NCI-H1436 (cell line): ENCODE results near the gene ZDHHC22.

Source experiments
- DNase-seq: peaks from one replicate; lab custom pipeline; 2025; lab: John Stamatoyannopoulos, UW

The ZDHHC22 gene

GRCh38 chr14:77103951-77104350, 37.6 kb downstream of the ZDHHC22 start:
- DNase-seq, result no peak

GRCh38 chr14:77103475-77103874, 38.1 kb downstream of the ZDHHC22 start:
- DNase-seq, result no peak

GRCh38 chr14:77102154-77102553, 39.4 kb downstream of the ZDHHC22 start:
- no peak for DNase-seq

GRCh38 chr14:77100961-77101360, 40.6 kb downstream of the ZDHHC22 start:
- DNase-seq, result no peak

GRCh38 chr14:77099425-77100167, 42.0 kb downstream of the ZDHHC22 start:
- no peak for DNase-seq

GRCh38 chr14:77098529-77099353, 42.9 kb downstream of the ZDHHC22 start:
- DNase-seq, result no peak

- DNase-seq, result peak; percentile 99
These were observed 43.7 kb downstream of the ZDHHC22 start, which contains the start of gene CIPC for GRCh38 chr14:77097700-77098528. TSS of gene CIPC (plus strand) at chr14:77098258. CDS start at chr14:77105709, 7,451 bp downstream.

- no peak for DNase-seq
These were observed 44.4 kb downstream of the ZDHHC22 start for GRCh38 chr14:77097006-77097699.

- peak; percentile 74 for DNase-seq
These were observed 46.8 kb downstream of the ZDHHC22 start for GRCh38 chr14:77094672-77095284.

- DNase-seq, result no peak
These were observed 48.9 kb downstream of the ZDHHC22 start for GRCh38 chr14:77092676-77093075.

GRCh38 chr14:77091518-77091917, 50.1 kb downstream of the ZDHHC22 start:
- no peak for DNase-seq

GRCh38 chr14:77088645-77089044, 52.9 kb downstream of the ZDHHC22 start:
- no peak for DNase-seq

GRCh38 chr14:77088219-77088618, 53.4 kb downstream of the ZDHHC22 start:
- no peak for DNase-seq

- no peak for DNase-seq
These were observed 54.0 kb downstream of the ZDHHC22 start for GRCh38 chr14:77087631-77088030.

- DNase-seq, result no peak
These were observed 54.6 kb downstream of the ZDHHC22 start for GRCh38 chr14:77086951-77087350.

GRCh38 chr14:77086017-77086727, 55.4 kb downstream of the ZDHHC22 start:
- DNase-seq, result no peak

GRCh38 chr14:77085538-77085937, 56.1 kb downstream of the ZDHHC22 start:
- DNase-seq, result no peak

GRCh38 chr14:77084985-77085384, 56.6 kb downstream of the ZDHHC22 start:
- DNase-seq, result no peak

GRCh38 chr14:77083082-77083481, 58.5 kb downstream of the ZDHHC22 start:
- DNase-seq, result no peak

- DNase-seq, result no peak
These were observed 59.2 kb downstream of the ZDHHC22 start for GRCh38 chr14:77082356-77082755.
